GM19099 (cell line): ENCODE measurements around the gene RASA2.

Experiments used
- POLR2A ChIP-seq: IDR thresholded peaks from 3 replicates; pipeline ENCODE4 v1.6.1; 2011; ENCODE audit warnings: low read depth; ENCODE audit not compliant: insufficient read length; ENCODE audit errors: extremely low read depth

RASA2 gene

GRCh38 chr3:141505166-141505565 lies 18.3 kb downstream of the RASA2 start:
- TF ChIP-seq POLR2A = no peak

GRCh38 chr3:141506071-141506470 lies 19.2 kb downstream of the RASA2 start:
- TF ChIP-seq POLR2A = no peak

GRCh38 chr3:141507392-141508066 lies 20.7 kb downstream of the RASA2 start:
- no peak for TF ChIP-seq POLR2A

- TF ChIP-seq POLR2A = no peak
Measured at GRCh38 chr3:141508067-141508436, 21.2 kb downstream of the RASA2 start.

GRCh38 chr3:141511361-141511760 lies 24.5 kb downstream of the RASA2 start:
- no peak for TF ChIP-seq POLR2A

- TF ChIP-seq POLR2A = no peak
Measured at GRCh38 chr3:141514382-141514781, 27.6 kb downstream of the RASA2 start.

GRCh38 chr3:141519587-141519986 lies 32.8 kb downstream of the RASA2 start:
- no peak for TF ChIP-seq POLR2A

- no peak for TF ChIP-seq POLR2A
Measured at GRCh38 chr3:141521781-141522180, 35.0 kb downstream of the RASA2 start.

- TF ChIP-seq POLR2A = no peak
Measured at GRCh38 chr3:141523615-141524375, 37.0 kb downstream of the RASA2 start.

GRCh38 chr3:141524988-141525387 lies 38.2 kb downstream of the RASA2 start:
- no peak for TF ChIP-seq POLR2A

- TF ChIP-seq POLR2A = no peak
Measured at GRCh38 chr3:141525814-141526213, 39.0 kb downstream of the RASA2 start.

- TF ChIP-seq POLR2A = no peak
Measured at GRCh38 chr3:141526709-141527108, 39.9 kb downstream of the RASA2 start.

GRCh38 chr3:141528800-141529199 lies 42.0 kb downstream of the RASA2 start:
- no peak for TF ChIP-seq POLR2A

- TF ChIP-seq POLR2A = no peak
Measured at GRCh38 chr3:141529256-141529655, 42.4 kb downstream of the RASA2 start.

GRCh38 chr3:141529717-141530414 lies 43.0 kb downstream of the RASA2 start:
- TF ChIP-seq POLR2A = no peak

- TF ChIP-seq POLR2A = no peak
Measured at GRCh38 chr3:141530415-141530768, 43.6 kb downstream of the RASA2 start.
